ENCODE measurements around the gene RPS27. TPM values are rescaled to one million over a fixed set of nuclear protein-coding genes. Genes with fewer than 3 reads are reported as not detected.

RPS27 gene
- total RNA-seq, 2 donors from 2014 or later: 1,800 to 2,084 TPM

GRCh38 chr1:153954826-153955225 is 35.7 kb upstream of the RPS27 start:
- Histone ChIP-seq H3K4me3 (ENCODE audit: low read length) (no peak overlapping the region), H3K27me3 (ENCODE audit: control insufficient read depth, insufficient read depth, low read length, poor library complexity, severe bottlenecking) (no peaks in the 10 kb centered on the region), H3K9ac (ENCODE audit: extremely low read depth, low read length, poor library complexity, severe bottlenecking) (no peak overlapping the region), H3K4me1 (ENCODE audit: control insufficient read depth, insufficient read depth, low read length) (no peaks in the 10 kb centered on the region), H3K9me3 (ENCODE audit: control insufficient read depth, low read length) (no peaks in the 10 kb centered on the region), H3K27ac (ENCODE audit: low read depth, low read length) (no peak overlapping the region), H3K36me3 (ENCODE audit: control insufficient read depth, insufficient read depth, low read length) (peaks cover 28% of the 10 kb centered on the region)
- no peak for DNase-seq
- H3K36me3 Mint-ChIP-seq (ENCODE audit: low read depth): peaks cover 32% of the 10 kb centered on the region
- H3K27me3 Mint-ChIP-seq (ENCODE audit: insufficient read depth): no peaks in the 10 kb centered on the region
- WGBS, 2 experiments (ENCODE audit: insufficient coverage in 1 of 2, insufficient read length in 1 of 2): 94 to 99% methylated on average over 6 to 10 of the region's 10 CpGs
- no peak overlapping the region for H3K4me3 Mint-ChIP-seq
- no peak overlapping the region for H3K27ac Mint-ChIP-seq
- H3K9me3 Mint-ChIP-seq: no peaks in the 10 kb centered on the region
- TF ChIP-seq CTCF (conservative IDR thresholded peaks at IDR 0.05): no peak
- H3K4me1 Mint-ChIP-seq: peaks cover 18% of the 10 kb centered on the region

- H3K9ac ChIP-seq (ENCODE audit: extremely low read depth, low read length, poor library complexity, severe bottlenecking): peak overlapping the region; percentile 77
- no peaks in the 10 kb centered on the region for H3K27me3 ChIP-seq (ENCODE audit: control insufficient read depth, insufficient read depth, low read length, poor library complexity, severe bottlenecking)
- no peaks in the 10 kb centered on the region for H3K4me1 ChIP-seq (ENCODE audit: control insufficient read depth, insufficient read depth, low read length)
- H3K4me3 ChIP-seq (ENCODE audit: low read length): peak overlapping the region; percentile 98
- no peaks in the 10 kb centered on the region for H3K27me3 Mint-ChIP-seq (ENCODE audit: insufficient read depth)
- H3K27ac Mint-ChIP-seq: peak overlapping the region; percentile 96
- no peak for TF ChIP-seq CTCF (conservative IDR thresholded peaks at IDR 0.05)
- H3K27ac ChIP-seq (ENCODE audit: low read depth, low read length): no peak overlapping the region
- peak overlapping the region; percentile 98 for H3K4me3 Mint-ChIP-seq
- H3K4me1 Mint-ChIP-seq: peaks cover 29% of the 10 kb centered on the region
- peaks cover 32% of the 10 kb centered on the region for H3K36me3 Mint-ChIP-seq (ENCODE audit: low read depth)
- H3K9me3 ChIP-seq (ENCODE audit: control insufficient read depth, low read length): no peaks in the 10 kb centered on the region
- no peak for DNase-seq
- peaks cover 25% of the 10 kb centered on the region for H3K36me3 ChIP-seq (ENCODE audit: control insufficient read depth, insufficient read depth, low read length)
- WGBS, 2 experiments (ENCODE audit: insufficient coverage in 1 of 2, insufficient read length in 1 of 2): 20 to 37% methylated on average over 2 to 5 of the region's 6 CpGs
- H3K9me3 Mint-ChIP-seq: no peaks in the 10 kb centered on the region
Observed at GRCh38 chr1:153956997-153957715, 33.4 kb upstream of the RPS27 start.

GRCh38 chr1:153957744-153958110 is 32.8 kb upstream of the RPS27 start:
- Mint-ChIP-seq H3K36me3 (ENCODE audit: low read depth) (peaks cover 28% of the 10 kb centered on the region), H3K27ac (peak overlapping the region; percentile 96), H3K4me3 (peak overlapping the region; percentile 98), H3K27me3 (ENCODE audit: insufficient read depth) (no peaks in the 10 kb centered on the region), H3K4me1 (peaks cover 33% of the 10 kb centered on the region), H3K9me3 (no peaks in the 10 kb centered on the region)
- no peak for TF ChIP-seq CTCF (conservative IDR thresholded peaks at IDR 0.05)
- WGBS, 2 experiments (ENCODE audit: insufficient coverage in 1 of 2, insufficient read length in 1 of 2): 0% methylated on average over 5 to 13 of the region's 13 CpGs
- Histone ChIP-seq H3K9ac (ENCODE audit: extremely low read depth, low read length, poor library complexity, severe bottlenecking) (peak overlapping the region; percentile 77), H3K36me3 (ENCODE audit: control insufficient read depth, insufficient read depth, low read length) (peaks cover 19% of the 10 kb centered on the region), H3K4me3 (ENCODE audit: low read length) (peak overlapping the region; percentile 98), H3K4me1 (ENCODE audit: control insufficient read depth, insufficient read depth, low read length) (no peaks in the 10 kb centered on the region), H3K27me3 (ENCODE audit: control insufficient read depth, insufficient read depth, low read length, poor library complexity, severe bottlenecking) (no peaks in the 10 kb centered on the region), H3K9me3 (ENCODE audit: control insufficient read depth, low read length) (no peaks in the 10 kb centered on the region), H3K27ac (ENCODE audit: low read depth, low read length) (peak overlapping the region; percentile 63)
- DNase-seq: no peak

All from endodermal cell (in vitro differentiated cells).